Measurements from ENCODE around the gene PRKACB.
"Not testable (repeated sequence)": the region's sequence is repeated elsewhere in the genome, so short reads cannot be mapped to it uniquely, and the experiment has no call there.

PRKACB gene

DNA sequence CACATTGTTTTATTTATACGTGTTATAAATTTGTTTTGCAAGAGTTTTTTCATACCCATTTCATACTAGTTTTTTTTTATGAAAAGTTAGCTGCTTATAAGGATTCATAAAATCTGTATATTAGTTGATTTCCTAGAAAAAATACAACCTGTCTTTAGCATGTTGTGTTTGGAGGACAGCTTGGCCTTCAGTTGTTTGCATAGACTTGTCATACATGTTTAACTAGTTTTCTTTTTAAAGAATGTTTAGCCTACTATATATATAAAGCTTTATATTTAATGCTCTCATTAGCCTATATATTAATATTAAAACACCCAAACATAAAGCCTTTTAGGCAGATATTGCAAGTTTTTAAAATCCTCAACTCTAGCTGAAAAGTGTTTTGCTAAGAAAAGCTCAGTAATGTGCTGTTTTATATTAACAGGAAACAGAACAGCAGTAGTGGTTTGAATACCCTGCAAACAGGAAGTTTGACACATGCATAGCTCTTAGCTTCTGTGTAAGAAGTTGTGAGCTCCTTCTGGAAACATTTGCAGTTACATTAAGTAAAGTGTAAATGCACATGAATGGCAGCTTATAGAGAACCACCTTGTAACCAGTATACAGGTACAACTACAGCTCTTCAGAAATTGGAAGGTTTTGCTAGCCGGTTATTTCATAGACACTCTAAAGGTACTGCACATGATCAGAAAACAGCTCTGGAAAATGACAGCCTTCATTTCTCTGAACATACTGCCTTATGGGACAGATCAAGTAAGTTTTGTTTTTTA is at the start of gene PRKACB:
PRKACB (plus strand) TSS at position 476 of the 770 bp plus-strand sequence; CDS start at position 567, 91 bp downstream.
- DNase-seq: no peak

DNA sequence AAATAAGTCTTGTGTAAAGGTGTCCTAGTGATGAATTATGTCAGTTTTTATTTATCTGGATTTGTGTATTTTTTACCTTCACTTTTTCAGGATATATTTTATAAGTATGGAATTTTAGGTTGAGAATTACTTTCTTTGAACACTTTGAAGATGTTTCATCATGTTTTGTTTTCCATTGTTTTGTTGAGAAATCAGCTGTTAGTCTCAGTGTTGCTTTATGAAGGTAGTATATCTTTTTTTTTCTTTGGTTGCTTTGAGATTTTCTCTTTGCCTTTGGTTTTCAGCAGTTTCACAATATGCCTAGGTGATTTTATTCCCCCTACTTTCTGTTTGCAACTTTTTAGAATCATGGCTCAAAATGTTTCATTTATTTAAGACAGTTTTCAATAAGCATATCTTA is 48.8 kb upstream of the PRKACB start:
- no peak for DNase-seq

DNA sequence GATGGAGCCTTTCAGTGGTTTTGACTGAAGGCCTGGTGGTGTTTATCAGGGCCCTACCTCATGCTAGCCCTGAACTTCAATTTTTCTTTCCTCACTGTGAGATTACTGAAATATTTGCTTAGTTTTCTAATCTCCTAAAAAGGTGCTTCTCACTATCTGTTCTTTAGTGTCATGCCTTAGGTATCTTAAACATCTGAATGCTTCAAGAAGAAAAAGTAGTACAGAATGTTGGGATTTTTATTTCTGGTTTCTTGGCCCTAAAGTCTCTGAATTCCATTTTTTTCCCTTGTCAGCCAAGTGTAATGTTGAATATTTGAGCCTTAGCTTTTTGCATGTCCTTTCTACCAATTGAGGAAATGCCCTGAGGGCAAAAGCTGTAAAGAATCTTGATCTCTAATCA is 47.9 kb upstream of the PRKACB start:
- no peak for DNase-seq

DNA sequence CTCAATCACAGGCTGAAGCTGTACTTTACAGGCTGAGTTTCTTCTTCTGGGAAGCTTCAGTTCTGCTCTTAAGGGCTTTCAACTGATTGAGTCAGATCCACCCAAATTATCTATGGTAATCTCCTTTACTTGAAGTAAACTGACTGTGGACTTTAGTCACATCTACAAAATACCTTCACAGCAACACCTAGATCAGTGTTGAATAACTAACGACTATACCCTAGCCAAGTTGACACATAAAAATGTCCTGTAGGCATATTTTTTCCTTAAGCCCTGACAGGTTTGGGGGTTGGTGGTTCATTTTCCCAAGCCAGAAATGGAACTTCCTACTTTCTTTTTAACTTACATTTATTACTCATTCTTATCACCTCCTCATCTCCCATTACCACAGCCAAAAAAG is 42.9 kb upstream of the PRKACB start:
- no peak for DNase-seq

DNA sequence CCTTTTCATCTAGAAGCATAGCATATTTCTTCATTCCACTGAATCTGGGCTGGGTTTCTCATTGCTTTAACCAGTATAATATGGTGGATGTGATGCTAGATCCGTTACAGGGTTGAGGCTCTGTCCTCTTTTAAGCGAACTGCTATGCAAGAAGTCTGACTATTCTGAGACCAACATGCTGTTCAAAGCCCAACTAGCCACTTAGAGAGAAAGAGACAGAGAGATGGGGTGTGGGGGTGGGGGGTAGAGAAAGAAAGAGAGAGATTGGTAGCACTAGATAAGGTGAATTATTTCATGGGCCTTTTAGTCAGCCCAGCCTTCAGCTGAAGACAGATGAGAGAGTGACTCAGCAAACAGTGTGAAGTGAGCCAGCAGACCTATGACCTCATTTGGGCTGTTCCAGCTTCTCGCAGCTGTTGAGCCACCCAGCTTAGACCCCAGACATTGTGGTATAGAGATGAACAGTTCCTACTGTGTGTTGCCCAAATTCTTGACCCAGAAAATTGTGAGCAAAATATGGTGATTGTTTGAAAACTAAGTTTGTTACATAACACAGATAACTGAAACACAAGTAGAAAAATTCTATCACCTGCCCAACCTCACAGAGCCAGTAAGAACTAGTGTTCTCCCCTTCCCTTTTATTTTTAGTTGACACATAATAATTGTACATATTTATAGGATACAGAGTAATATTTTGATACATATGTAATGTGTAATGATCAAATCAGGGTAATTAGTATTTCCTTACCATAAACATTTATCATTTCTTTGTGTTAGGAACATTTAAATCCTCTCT is 40.7 kb upstream of the PRKACB start:
- DNase-seq: peak; percentile 20

DNA sequence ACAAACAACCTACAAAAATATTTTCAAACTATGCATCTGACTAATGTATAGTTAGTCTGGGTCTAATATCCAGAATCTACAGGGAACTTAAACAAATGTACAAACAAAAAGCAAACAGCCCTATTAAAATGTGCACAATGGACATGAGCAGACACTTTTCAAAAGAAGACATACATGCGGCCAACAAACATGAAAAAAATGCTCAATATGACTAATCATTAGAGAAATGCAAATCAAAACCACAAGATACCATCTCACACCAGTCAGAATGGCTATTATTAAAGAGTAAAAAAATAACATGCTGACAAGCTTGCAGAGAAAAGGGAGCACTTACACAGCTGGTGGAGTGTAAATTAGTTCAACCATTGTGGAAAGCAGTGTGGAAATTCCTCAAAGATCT is 36.5 kb upstream of the PRKACB start:
- not testable (repeated sequence) for DNase-seq

DNA sequence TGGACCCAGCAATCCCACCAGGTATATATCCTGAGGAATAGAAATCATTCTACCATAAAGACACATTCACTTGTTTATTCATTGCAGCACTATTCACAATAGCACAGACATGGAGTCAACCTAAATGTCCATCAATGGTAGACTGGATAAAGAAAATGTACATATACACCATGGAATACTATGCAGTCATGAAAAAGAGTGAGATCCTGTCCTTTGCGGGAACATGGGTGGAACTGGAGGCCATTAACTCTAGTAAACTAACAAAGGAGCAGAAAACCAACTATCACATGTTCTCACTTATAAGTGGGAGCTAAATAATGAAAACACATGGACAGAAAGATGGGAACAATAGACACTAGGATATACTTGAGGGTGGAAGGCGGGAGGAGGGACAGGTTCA is 36.1 kb upstream of the PRKACB start:
- no peak for DNase-seq

DNA sequence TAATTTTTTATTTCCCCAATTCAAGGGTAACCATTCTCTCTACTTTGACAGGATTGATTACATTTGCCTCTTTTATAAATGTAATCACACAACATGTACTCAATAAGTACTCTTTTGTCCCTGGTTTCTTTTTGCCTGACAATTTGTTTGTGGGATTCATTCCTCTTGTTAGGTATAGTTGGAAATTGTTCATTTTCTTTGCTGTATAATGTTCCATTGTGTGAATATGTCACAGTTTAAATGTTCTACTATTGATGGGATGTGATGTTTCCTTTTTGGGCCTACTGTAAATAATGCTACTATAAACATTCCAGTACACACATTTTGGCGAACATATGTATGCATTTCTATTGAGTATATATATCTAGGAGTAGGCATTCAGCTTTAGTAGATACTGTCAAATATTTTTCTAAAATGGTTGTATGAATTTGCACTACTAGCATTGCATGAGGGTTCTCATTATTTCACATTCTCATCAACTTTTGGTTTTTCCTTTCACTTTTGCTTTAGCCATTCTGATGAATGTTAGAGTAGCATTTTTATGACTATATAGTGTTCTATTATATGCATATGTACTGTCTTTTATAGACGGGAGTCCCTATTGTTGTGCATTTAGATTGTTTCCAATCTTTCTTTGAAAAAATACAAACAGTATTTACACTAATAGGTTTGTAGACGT is 35.0 kb upstream of the PRKACB start:
- no peak for DNase-seq

DNA sequence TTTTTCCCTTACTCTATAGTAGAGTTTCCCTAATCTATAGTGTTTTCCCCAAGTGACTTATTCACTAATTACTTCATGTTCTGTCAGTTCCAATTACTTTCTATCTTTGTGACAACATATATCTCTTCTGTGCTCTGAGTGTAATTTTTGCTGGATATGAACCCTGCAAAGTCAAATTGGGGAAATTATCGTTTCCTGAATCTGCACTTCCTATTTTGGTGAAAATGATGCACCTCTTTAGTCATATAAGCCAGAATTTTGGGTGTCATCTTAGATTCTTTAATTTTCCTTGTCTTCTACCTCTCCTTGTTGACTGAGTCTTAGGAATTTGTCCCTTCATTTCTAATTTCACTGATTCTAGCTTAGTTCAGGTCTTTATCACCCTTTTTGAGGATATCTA is 33.4 kb upstream of the PRKACB start:
- no peak for DNase-seq

DNA sequence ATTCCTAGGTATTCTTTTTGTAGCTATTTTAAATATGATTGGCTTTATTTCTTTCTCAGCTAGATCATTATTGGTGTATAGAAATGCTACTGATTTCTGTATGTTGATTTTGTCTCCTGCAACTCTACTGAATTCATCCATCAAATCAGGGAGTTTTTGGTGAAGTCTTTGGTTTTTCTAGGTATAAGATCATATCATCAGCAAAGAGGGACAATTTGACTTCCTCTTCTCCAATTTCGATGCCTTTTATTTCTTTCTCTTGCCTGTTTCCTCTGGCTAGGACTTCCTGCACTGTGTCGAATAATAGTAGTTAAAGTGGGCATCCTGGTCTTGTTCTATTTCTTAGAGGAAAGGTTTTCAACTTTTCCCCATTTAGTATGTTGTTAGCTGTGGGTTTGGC is 27.5 kb upstream of the PRKACB start:
- no peak for DNase-seq

DNA sequence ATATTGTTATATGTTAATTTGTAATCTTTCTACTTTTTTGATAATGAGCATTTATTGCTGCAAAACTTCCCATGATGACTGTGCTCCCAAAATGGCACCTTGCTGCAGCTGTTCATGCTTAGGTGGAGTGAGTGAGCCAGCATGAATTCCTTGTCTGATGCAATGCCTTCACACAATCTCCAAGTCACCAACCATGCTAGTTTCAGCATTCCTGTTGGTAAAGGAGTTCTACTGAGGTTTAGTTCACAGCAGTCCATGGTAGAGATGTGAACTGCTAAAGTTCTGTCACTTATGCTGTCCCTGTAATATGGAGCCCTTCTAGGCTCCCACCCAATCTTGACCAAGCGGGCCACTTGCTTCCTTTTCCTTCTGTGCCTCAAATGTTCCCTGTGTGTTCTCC is 26.2 kb upstream of the PRKACB start:
- DNase-seq: no peak

DNA sequence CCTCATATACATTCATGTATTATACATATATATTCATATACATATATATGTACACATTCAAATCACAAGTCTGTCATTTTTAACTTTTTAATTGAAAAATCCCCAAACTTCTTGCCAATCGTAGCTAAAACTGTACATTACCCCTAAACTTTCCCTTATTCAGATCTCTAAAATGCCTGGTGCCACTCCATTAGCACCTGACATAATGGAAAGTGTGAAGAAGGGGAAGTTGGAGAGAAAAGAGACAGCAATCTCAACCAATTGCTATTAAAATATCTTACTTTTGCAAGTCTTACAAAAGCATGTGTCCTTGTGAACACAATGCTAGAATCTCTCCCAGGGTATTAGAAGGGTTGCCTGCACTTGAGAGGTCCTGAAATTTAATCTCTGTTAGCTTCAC is 22.7 kb upstream of the PRKACB start:
- no peak for DNase-seq

DNA sequence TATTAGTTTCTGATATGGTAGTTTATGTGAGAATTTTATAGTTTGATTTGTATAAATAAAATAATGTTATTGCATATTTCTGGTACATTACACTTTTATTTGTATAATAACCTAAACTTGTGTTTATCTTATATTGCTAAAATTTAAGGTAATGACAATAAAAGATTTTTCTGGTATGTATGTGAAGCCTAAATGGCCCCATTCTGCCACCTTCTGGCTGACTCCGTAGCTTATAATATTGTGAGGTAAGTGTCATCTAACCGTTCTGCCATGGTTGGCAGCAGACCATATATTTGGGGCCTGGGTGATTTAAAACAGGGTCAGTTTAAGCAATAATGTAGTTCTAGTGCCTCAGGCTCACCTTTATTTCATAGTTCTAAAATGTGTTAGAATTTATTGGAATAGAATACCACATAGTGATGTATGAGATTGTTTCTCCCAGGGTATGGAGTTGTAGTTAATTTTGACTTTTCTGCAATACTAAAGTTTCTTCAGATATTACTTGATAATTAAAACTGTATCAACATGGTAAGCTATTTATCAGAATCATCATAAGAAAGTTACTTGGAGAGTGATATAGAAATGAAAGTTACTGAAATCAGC is 21.2 kb upstream of the PRKACB start:
- peak; percentile 60 for DNase-seq

DNA sequence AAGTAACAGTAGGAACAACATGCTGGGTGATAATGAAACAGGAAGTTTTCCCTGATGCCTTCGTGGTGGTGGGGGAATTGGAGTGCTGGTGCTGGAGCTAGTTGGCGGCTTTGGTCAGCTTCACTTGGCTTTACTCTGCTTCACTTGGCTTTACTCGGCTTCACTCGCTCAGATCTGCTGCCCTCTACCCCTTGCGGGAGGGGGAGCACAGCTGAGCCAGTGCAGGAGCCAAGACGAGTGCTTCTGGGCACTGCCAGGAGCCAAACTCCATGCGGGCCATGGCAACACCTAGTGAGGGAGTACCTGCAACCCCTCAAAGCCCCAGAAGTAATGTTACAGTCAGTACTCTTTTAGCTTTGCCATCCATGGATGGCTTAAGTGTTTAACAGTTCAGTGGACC is 10.6 kb upstream of the PRKACB start:
- DNase-seq: no peak

DNA sequence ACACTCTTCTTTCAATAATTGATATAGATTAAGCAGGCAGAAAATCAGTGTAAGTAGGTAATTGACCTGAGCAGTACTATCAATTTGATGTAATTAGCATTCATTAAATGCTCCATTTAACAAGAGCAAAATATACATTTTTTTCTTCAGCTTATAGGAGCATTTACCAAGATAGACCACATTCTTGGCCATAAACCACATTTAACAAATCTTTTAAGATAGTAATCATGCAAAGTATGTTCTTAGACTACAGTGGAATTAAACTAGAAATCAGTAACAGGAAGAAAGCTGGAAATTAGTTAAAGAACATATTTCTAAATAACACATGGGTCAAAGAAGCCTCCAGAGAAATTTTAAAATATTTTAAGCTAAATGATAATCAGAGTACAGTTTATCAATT is 8.7 kb upstream of the PRKACB start:
- no peak for DNase-seq

DNA sequence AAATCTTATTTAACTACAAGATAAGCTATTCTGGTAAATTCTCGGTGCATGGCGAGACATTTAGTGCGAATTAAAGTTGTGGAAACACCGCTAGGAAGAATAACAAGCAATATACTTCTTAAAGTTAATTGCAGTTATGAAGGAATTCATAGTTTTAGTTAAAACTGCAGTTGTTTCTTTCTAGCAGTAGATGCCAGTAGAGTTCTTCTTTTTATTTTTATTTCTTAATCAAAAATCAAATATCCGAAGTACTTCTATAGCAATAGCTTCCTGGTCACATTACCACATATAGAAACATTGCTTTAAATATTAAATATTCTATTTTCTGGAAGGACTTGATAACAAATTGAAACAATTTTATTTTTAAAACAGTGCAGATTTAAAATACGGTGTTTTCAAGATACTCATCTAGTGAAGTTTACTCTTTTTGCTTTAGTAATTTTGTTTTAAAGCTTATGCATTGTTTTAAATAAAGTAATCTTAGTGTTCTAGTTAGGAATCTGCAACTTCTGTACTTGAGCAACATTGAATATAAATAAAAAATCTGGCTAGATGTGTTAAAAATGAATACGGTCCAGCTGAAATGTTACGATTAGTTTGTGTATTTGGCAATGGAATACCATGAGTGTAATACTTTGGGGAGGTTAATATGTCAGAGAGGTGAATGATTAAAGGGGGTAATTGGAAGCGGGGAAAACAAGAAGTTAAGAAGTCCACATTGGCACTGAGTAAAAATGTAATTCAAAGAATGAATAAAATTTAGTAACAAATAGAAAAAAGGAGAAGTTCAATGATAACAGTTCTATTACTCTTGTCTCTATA is 2.7 kb upstream of the PRKACB start:
- no peak for DNase-seq

DNA sequence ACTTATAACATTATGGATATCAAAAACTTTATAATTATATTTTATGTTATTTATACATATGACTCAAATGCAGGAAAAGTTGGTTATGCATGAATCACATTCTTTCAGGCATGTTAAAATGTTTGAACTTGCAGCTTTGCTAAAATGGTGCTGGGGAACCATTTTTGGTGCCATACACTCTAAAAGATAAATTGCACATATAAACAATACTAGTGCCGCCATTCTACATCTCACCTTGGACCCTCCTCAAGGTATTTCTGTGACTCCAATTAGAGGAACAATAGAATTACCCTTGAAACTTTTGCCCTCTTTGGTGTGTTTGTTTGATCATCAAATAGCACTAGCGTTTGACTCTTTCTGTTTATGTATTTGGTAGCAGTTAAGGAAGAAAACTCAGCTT is 997 bp downstream of the PRKACB start:
- no peak for DNase-seq

DNA sequence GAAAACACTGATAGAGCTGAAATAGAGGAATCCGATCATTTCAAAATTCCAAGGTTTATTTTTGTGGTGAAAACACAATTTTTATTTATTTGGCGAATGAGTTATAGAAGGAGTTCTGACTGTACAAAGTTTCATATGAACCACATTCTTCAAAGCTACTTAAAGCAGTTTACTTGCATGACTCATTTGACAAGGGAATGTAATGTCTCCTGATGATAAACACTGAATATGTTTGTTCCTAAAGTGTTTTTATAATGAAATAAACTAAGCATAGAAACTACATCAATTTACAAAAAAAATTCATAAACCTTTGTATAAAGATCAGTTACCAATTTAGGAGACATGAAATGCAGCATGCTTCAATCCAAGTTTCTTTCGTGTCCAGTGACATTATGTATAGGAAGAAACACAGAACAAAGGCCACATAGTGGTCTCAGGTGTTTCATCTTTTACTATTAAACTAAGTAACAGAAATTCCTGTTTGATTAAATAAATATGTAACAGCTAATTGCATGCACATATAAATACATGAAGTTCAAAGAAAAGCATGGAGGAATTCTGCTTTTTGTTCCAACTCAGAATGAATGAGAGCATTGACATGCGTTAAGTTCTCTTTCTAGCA is 2.5 kb downstream of the PRKACB start:
- no peak for DNase-seq

DNA sequence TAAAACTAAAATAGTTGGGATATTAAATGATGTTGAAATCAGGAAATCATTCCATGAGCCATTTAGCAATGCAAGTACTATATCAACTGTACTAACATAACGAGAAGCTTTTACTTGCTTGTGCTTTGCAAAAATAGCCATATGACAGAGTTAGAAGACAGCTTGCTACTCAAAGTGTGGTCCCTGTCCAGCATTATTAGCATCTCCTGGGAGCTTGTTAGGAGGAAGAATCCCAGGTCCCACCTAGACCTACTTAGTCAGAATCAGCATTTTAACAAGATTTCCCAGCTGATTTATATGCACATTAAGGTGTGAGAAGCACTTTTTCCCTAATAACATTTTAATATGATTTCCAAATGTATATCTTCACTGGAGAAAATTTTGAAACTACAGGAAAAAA is 4.7 kb downstream of the PRKACB start:
- no peak for DNase-seq

DNA sequence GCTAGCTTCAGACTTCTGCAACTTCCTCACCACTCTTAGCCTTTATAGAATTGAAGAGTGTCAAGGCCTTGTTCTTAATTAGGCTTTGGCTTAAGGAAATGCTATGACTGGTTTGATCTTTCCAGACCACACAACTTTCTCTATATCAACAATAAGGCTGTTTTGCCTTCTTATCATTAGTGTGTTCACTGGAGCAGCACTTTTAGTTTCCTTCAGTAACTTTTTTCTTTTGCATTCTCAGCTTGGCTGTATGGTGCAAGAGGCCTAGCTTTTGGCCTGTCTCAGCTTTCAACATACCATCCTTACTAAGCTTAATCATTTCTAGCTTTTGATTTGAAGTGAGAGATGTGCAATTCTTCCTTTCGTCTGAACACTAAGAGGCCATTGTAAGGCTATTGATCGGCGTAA is 8.6 kb downstream of the PRKACB start:
- peak; percentile 30 for DNase-seq

DNA sequence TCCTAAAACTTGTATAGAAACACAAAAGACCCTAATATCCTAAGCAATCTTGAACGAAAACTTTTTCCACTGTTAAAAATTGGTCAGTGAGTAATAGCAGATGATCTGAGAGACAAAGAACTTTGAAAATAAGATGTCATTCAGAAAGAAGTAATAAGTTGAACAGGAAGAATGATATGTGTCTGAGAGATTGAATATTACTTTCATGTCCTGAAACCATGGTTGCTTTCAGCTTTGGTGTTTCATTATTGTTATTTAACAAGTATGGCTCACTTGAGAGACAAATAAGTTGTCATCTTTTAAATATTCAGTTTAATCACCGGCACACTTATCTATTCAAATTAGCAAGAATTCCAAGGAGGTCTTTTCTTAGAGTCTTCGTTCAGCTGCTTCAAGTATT is 11.4 kb downstream of the PRKACB start:
- DNase-seq: no peak

DNA sequence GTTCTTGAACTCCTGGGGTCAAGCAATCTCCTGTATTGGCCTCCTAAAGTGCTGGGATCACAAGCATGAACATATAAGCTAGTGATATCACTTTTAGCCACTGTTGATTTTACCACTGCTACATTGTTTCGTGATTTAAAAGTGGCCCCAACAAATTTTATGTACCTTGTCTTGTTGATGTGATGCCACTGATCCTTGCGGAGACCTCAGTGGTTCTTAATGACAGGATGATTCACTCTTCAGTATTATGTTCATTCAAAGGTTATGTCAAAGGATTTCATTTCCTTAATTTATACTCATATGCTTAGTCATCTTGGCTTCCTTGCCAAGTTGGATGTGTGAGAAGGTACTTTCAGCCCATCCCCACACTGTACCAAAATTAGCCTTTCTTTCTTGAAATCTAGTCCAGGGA is 12.1 kb downstream of the PRKACB start:
- DNase-seq: no peak
